IPS-11a (cell line): ENCODE measurements around the gene LEMD3.

Experiments
- H3K4me3 ChIP-seq: one replicate; pipeline ENCODE4 v1.5.1; 2013; ENCODE audit warnings: low read depth, low read length, control low read depth

LEMD3 gene

GRCh38 chr12:65169320-65170208, at the start of gene LEMD3:
TSS of gene LEMD3 (plus strand) at chr12:65169583. CDS start at chr12:65169597, 14 bp downstream.
- H3K4me3 ChIP-seq: peak within 1 kb of the TSS; percentile 91

GRCh38 chr12:65121049-65121955, 48.1 kb upstream of the LEMD3 start, which contains the start of gene WIF1:
TSS of gene WIF1 (minus strand) at chr12:65121305. CDS start at chr12:65121191, 114 bp downstream.
- H3K4me3 ChIP-seq: peak within 1 kb of the TSS; percentile 38

- peak overlapping the region; percentile 14 for H3K4me3 ChIP-seq
Measured at GRCh38 chr12:65121956-65122469, 47.4 kb upstream of the LEMD3 start.

- no peak overlapping the region for H3K4me3 ChIP-seq
Measured at GRCh38 chr12:65122703-65123102, 46.7 kb upstream of the LEMD3 start.

GRCh38 chr12:65123435-65124063, 45.8 kb upstream of the LEMD3 start:
- H3K4me3 ChIP-seq: no peak overlapping the region

GRCh38 chr12:65125247-65125646, 44.1 kb upstream of the LEMD3 start:
- no peak overlapping the region for H3K4me3 ChIP-seq

- H3K4me3 ChIP-seq: no peak overlapping the region
Measured at GRCh38 chr12:65125975-65126374, 43.4 kb upstream of the LEMD3 start.

GRCh38 chr12:65126482-65126881, 42.9 kb upstream of the LEMD3 start:
- no peak overlapping the region for H3K4me3 ChIP-seq

GRCh38 chr12:65133879-65134278, 35.5 kb upstream of the LEMD3 start:
- H3K4me3 ChIP-seq: no peak overlapping the region

GRCh38 chr12:65139389-65139788, 30.0 kb upstream of the LEMD3 start:
- no peak overlapping the region for H3K4me3 ChIP-seq

GRCh38 chr12:65140738-65141137, 28.6 kb upstream of the LEMD3 start:
- H3K4me3 ChIP-seq: no peak overlapping the region

GRCh38 chr12:65147312-65147905, 22.0 kb upstream of the LEMD3 start:
- no peak overlapping the region for H3K4me3 ChIP-seq

GRCh38 chr12:65152012-65152411, 17.4 kb upstream of the LEMD3 start:
- H3K4me3 ChIP-seq: no peak overlapping the region

- no peak overlapping the region for H3K4me3 ChIP-seq
Measured at GRCh38 chr12:65152596-65152995, 16.8 kb upstream of the LEMD3 start.

- H3K4me3 ChIP-seq: no peak overlapping the region
Measured at GRCh38 chr12:65155784-65156183, 13.6 kb upstream of the LEMD3 start.

GRCh38 chr12:65156366-65156841, 13.0 kb upstream of the LEMD3 start:
- H3K4me3 ChIP-seq: no peak overlapping the region

GRCh38 chr12:65157091-65157490, 12.3 kb upstream of the LEMD3 start:
- H3K4me3 ChIP-seq: no peak overlapping the region

- H3K4me3 ChIP-seq: no peak overlapping the region
Measured at GRCh38 chr12:65162609-65163008, 6.8 kb upstream of the LEMD3 start.

- no peak overlapping the region for H3K4me3 ChIP-seq
Measured at GRCh38 chr12:65164244-65164643, 5.1 kb upstream of the LEMD3 start.

GRCh38 chr12:65164774-65165173, 4.6 kb upstream of the LEMD3 start:
- H3K4me3 ChIP-seq: no peak overlapping the region
